GM19395 (cell line): ENCODE measurements around the gene ARL3.
"Not testable (repeated sequence)": the region's sequence is repeated elsewhere in the genome, so short reads cannot be mapped to it uniquely, and the experiment has no call there.

Source experiments
- ATAC-seq: cut with Tn5 transposase; IDR thresholded peaks from one replicate; pipeline ENCODE4 v1.9.1; 2021; ENCODE audit warnings: mild to moderate bottlenecking, moderate library complexity; ENCODE audit not compliant: unreplicated experiment

ARL3 gene

DNA sequence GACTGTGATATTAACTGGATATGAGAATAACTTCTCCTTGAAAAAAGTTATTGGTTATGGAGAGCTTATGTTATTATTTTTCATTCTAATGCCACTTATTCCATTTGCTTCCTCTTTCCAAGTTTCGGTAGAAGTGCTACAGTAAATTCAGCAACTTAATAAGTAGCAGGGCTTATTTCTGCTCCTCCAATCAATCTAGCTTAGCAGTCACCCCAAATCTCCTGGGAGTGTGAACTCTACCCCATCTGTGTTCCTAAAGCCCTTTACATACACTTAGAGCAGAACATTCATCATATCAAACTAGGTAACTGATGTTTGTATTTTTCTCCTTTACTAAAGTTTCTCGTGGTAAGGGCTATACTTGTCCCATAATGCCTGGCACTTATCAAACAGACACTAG, 8.7 kb downstream of the ARL3 start:
- ATAC-seq, result no peak

DNA sequence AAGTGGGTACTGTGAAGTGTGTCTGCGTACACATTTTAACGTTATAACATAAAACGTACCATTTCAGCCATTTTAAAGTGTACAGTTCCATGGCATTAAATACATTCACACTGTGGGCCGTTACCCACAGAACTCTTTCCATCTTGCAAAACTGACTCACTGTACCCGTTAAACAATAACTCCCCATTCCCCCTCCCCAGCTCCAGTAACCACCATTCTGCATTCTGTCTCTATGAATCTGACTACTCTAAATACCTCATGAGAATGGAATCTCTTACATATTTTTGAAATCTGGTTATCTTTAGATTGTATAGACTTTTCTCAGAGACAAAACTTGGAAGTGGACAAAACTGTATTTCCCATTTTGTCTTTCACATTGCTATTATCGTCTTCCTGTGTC, 9.3 kb downstream of the ARL3 start:
- no peak for ATAC-seq

DNA sequence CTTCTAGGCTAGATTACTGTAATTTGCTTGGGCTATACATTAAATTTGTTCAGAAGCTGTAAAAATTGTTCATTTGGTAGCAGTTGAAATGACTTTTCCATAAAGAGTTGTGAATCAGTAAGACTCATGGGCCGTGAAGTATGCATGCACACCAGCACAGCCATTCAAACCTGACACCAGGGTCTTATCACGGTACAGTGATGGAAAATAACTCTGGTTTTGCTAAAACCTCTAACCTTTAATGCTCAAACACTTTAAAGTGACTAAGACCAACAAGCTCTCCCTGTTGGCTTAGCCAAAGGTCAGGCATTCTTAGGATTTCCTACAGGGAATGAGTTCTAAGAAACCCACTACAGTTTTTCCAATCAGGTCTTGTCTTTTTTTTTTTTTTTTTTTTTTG, 11.5 kb downstream of the ARL3 start:
- ATAC-seq, result no peak

DNA sequence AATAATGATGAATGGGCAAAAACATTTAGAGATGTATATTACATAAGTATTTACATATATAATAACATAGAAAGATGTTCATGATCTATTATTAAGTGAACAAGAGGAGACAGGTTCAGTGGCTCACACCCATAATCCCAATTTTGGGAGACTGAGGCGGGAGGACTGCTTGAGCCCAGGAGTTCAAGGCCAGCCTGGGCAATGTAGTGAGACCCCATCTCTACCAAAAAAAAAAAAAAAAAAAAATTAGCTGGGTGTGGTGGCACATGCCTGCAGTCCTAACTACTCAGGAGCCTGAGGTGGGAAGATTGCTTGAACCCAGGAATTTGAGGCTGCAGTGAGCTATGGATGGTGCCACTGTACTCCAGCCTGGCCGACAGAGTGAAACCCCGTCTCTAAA, 12.4 kb downstream of the ARL3 start:
- ATAC-seq, result no peak

DNA sequence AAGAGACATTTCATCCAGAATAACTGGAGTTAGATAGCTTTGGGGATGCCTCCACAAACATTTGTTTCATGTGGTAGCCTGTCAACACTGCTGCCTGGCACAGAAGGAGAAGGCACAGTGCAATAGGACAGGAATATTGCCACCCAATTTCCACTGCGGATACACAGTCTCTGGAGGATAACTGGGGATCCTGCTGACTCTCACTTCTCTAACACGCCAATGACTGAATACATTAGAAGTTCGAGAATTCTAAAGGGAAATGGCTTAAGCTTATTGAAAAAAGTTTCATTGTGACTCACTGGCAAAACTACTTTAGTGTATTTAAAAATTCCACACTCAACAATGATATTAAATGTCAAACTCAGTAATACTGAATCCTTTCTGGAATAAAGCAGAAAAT, 12.9 kb downstream of the ARL3 start:
- no peak for ATAC-seq

DNA sequence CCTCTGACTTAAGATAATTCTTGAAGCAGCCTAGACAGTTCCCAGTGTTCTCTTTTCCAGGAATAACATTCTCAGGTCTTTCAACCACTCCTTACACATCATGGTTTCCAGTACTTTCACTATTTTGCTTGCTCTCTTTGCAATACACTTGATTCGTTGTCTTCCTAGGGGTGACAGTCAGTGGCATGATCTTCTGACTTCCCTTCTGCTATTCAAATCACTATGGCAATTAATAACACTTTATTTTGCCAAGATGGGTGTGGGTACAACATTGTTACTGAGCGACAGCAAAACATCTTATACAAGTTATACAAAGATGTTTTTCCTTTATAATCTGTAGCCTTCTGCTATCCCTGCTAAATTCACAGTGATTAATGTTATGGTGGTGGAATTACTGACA, 15.3 kb downstream of the ARL3 start:
- ATAC-seq, result no peak

DNA sequence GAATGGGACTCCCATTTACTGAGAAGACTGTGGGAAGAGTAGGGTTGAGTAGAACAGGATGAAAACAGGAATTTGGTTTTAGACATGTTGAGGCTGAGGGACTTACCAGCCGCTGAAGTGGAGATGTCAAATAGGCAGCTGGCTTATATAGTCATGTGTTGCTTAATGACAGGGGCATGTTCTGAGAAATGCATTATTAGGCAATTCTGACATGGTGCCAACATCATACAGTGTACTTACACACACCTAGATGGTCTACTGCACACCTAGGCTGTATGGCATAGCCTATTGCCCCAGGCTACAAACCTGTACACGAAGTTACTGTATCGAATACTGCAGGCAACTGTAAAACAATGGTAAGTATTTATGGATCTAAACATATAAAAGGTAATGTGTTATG, 17.5 kb downstream of the ARL3 start:
- no peak for ATAC-seq

DNA sequence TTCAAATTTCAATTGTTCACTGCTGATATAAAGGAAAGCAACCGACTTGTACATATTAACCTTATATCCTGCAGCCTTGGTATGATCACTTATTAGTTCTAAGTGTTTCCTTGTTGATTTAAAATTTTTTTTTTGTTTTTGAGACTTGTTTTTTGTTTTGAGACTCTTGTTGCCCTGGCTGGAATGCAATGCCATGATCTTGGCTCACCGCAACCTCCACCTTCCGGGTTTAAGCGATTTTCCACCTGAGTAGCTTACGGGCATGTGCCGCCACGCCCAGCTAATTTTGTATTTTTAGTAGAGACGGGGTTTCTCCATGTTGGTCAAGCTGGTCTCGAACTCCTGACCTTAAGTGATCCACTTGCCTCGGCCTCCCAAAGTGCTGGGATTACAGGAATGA, 18.8 kb downstream of the ARL3 start:
- not testable (repeated sequence) for ATAC-seq

DNA sequence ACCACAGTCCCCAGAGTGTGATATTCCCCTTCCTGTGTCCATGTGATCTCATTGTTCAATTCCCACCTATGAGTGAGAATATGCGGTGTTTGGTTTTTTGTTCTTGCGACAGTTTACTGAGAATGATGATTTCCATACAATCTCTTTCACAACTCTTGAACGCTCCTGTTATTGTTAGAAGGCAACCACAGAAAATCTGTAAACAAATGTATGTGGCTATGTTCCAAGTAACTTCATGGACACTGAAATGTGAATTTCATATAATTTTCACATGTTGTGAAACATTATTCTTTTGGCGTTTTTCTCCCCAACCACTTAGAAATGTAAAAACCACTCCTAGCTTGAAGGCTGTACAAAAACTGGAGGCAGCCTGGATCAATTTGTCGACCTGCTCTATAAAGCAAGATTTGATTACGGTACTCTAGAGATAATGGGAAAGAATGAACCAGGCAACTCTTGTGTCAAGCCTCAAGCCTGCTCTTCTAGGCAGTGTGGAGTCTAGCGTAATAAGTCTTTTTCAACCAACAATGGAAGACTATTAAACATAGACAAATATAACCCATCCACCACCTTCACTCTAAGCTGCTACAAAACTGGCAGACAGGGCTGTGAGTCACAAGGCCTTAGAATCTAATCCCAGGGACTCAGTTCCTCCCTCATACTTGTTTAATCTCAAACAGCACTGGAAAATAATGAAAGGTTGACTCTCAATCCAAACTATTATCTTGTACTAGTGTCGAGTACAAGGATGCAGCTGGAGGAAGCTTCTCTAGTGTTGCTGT, 22.7 kb downstream of the ARL3 start:
- no peak for ATAC-seq

DNA sequence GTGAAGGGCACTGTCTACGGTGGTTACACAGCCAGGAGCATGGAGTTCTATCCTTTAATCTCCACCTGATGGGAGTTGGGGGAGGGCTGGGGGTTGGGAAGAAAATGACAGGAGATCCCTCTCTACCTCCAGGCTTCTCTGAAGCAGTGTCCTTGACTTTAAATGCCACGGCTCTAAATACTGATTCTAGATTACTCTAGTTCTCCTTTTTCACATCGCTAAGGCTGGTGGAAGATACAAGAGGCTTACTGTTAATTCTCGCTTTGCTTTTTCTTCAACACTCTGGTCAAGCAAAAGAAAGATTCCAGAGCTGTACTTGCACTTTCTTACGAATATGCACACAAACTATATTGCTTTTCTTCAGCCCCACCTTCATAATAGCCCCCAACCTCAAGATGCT, 30.5 kb downstream of the ARL3 start:
- ATAC-seq, result no peak

DNA sequence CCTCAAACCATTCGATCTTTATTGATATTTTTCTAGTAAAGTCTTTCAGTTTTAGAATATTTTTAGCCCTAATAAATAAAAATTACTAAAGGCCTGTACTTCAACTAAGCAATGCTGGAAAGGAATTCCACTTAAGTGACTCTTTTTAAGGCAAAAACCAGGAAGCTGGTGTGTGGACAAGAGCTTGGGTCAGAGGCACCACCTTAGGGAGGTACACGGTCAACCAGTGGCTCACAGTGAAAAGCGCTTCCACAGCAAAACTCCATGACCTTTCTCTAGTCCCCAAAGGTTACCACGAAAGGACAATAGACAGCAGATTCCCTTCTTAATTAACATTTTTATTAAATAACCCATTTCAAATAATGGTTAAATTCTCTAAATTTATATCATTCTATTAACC, 31.2 kb downstream of the ARL3 start:
- ATAC-seq, result no peak

DNA sequence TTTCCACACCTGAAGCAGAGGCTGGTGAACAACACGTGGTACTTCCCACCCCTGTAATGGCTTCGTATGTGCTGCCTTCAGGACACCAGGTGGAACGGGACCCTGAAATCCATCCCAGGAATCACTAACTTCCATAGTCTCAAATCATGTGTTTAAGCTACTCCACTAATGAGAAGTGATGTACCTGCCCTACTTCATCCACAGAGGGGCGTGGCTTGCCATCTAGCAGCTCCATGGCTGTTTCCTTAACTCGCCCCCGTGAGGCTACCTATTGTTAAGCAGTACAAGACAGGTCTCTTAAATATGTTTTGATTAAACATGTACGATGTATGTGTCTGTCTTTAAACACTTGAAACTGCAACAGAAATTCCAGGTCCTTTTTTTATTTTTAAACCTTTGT, 31.8 kb downstream of the ARL3 start:
- ATAC-seq, result no peak

DNA sequence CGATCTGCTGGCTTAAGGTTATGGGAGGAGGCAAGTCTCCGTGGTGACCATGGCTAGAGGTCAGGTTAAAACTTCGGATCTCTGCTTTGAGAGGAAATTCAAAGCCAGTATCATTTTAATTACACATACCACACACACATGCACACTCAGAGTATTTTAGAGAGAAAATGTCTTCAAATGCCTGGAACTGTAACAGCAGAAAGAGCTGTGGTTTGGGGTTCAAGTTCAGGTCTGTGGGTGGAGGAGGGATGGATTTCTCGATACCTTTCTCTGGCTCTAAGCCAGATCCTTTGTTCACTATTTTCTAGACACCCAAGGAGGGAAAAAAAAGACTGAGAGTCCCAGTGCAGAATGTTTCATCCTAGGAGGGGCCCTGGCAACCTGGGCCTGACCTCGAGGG, 32.5 kb downstream of the ARL3 start:
- ATAC-seq, result no peak

DNA sequence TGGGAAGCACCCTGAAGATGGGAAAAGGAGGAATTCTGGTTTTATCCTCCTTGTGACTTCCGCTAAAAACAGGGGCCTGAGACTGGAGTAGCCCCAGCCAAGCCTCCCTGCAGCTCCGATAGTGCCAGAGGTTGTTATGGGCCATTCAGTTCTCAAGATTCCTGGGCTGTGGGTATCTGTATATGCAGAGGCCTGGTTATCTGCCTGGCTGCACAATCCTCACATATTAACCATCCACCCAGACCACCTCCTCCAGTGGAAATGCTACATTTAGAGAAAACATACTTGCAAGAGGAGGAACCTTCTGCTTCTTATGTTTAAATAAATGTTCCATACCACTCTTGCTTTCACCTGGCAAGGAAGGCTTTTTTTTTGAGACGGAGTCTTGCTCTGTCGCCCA, 34.6 kb downstream of the ARL3 start:
- ATAC-seq, result no peak

DNA sequence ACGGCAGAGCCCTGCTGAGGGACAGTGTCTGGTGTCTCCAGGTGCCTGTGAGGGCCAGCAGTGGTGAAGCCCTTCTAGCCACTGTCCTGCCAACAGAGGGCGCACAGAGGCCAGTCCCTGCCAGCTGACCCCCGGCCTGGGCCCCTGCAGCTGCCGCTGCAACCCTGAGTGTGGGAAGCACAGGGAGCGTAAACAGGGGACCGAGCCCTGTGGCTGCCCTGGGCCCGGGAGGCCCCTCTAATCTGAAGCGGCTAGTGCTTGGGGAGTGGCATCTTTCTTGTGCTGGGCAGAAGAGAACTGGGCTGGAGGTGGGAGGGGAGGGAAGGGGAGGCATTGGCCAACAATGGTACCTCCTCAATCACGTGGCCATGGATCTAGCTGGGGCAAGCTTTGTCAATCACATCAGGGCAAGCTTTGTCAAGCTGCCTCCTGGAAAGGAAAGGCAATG, 35.3 kb downstream of the ARL3 start:
- ATAC-seq, result no peak

DNA sequence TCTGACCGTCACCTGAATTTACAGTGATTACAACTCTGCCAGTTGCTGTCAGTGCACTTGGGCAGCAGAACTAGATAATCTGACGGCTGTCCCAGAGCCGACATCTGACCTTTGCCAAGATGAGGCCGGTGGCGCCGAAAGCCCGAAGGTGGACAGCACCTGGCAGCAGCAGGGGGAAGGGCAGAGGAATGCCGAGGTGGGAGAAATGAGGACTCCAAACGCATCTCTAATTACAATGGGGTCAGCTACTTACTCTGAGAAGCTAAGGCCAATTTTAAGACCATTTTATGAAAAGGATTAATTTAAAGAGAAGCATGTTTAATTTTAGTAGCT, 36.2 kb downstream of the ARL3 start:
- ATAC-seq, result no peak

DNA sequence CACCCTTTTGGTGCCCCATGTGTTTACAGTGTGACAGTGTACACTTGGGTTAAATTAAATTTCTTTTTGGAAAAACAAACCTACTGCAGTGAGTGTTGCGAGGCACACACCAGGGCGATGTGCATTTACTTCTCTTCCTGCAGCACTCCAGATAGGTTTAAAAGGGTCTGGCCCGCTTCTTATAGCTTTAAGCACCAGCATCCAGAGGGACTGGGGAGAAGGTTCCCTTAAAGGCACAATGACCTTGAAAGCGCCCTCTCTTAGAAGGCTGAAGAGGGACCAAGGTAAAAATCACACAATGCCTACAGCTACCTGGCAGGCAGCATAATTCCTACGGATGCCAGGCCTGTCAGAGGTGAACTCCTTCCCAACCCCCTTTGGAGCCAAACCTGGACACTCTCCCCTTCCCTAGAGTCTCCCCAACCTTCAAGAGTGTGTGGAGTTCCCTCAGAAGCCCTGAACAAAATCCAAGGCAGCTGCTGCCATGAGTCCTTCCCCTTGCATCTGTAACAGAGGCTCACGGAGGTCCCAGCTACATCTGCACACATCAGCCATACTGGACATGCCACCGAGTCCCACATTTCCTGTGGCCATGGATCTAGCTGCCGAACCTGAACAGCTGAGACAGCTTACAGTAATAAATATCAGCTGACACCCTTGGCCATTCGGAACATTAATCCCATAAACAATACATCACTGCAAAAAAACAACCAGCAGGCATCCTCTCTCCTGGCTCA, 36.7 kb downstream of the ARL3 start:
- ATAC-seq, result no peak

DNA sequence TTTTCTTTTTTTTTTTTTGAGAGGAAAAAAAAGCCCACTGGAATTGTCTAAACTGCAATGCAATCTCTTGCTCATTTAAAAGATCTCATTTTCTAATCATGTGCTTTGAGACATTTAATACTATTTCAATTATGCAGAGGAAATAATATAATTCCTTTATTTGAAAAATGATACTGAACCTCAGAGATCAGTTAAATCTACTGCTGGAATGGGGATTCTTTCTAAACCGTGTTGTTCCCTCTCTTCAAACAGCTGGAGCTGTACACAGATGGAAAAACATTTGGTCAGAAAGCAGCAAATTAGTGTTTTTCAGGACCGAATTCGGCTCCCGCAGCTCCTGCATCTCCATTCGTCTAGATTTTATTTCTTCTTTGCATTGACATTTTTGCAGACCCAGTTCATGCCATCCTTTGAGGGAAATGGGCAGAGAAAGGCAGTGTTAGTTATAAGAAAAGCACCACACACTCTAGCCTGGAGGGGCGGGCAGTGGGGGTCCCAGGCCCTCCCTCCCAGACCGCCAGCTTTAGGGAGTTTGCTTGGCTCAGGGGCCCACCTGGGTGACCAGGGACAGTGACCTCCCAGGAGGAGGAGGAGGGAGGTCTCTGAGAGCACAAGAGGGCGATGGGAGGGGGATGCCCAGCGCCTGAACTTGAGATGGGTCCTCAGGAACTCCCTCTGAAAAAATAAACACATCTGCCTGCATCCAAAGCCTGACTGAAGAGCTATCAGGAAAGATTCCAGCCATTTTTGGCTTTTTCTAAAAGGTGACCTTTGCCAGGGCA, 37.5 kb downstream of the ARL3 start:
- ATAC-seq, result no peak

DNA sequence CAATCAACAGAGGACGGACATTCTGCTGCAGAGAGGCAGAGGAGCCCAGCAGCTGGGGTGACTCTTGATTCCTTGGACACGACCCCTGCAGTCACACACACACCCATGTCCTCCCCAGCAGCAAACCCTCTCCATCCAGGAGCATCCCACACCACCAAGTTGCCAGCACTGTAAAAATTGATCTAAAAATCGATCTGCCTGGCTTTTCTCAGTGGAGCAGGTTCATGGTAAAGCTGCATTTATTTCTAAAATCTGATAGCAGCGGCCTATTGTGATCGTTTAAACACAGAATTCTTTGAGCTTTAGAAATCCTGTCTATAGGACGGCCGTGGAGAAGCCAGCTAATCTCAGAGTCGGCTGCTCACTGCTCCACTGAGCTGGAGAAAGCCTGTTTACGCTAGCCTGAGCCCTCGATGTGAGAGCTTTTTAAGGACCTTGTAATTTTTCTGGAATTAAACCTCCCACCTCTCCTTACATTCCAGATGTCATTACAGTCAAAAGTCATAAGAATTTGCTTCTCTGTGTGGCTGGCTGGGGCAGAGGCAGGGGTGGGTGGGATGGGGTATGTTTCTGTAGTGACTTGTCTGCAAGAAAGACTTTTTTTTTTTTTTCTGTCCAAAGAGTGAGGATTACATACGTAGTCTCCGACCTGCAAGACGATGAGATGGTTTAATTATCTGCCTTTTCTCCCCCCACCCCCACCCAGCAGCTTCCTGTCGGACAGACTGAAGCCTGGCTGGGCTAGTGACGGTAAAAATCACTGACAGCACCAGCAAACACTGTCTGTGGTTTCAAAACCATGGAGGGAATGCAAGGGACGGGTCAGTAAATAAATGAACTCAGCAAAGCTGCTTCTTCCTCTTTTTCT, 38.3 kb downstream of the ARL3 start:
- ATAC-seq, result no peak

DNA sequence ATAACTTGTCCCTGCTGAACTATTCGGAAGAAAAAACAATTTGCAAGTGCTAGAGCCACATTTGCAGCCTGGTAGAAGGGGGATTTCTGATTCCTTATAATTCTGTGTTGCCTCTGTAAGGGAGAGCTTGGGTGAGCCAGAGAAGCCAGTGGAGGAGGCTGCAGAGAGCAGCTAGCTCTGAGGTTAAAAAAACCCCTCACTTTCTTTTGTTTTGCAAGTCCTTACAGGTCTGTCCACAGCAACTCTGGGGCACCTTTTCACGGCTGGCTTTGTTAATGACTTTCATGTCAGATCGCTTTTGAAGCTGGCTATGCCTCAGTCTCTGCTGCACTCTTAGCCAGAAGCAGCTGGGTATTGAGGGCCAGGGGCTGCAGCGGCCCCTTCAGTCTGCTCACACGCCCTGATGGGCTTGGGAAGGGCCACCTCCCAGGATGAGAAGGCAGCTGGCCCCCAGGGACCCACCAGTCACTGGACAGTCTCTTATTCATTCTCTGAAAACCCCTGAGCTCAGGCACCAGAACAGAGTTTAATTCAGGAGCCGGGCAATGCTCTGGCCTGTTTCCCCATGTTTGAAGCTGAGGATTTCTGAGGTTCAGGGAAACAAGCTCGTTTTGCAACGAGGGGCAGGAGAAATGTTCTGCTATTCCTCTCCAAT, 39.1 kb downstream of the ARL3 start:
- ATAC-seq, result no peak
